ENCODE data around the gene IFNA6. TPM values are rescaled to one million over a fixed set of nuclear protein-coding genes. Genes with fewer than 3 reads are reported as not detected.

Gene IFNA6
- total and polyA plus RNA-seq, 12 donors: not detected

DNA sequence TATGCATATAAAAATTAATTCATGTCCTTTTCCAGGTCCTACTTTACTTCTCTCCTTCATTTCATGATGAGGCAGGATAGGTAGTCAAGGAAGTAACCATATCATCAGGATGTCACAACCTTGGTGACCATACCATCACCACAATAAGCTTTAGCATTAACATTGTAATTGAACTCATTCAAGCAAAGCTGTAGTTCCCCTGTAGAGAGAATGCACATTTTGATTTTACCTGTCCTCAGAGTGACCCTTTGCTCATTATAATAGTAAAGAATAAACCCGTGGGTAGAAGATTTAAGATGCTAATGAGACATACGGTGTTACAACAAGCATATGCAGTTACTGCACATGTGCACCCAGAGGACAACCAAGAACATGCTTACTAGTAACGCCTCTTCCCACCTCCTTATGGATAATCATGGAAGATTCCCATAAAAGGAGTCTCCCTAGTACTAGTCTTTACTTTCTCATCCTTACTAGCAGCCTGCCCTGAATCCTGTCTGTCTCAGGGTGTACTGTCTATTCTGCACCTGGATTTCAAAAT, 2.2 kb downstream of the IFNA6 start:
- WGBS, 4 donors: 58 to 73% (median 67%) methylated on average over 3 of the region's 3 CpGs
- no peak for DNase-seq
- no peak overlapping the region for H3K27ac ChIP-seq
- TF ChIP-seq POLR2A (IDR thresholded peaks at IDR 0.05): no peak
- TF ChIP-seq, protein P1, sequence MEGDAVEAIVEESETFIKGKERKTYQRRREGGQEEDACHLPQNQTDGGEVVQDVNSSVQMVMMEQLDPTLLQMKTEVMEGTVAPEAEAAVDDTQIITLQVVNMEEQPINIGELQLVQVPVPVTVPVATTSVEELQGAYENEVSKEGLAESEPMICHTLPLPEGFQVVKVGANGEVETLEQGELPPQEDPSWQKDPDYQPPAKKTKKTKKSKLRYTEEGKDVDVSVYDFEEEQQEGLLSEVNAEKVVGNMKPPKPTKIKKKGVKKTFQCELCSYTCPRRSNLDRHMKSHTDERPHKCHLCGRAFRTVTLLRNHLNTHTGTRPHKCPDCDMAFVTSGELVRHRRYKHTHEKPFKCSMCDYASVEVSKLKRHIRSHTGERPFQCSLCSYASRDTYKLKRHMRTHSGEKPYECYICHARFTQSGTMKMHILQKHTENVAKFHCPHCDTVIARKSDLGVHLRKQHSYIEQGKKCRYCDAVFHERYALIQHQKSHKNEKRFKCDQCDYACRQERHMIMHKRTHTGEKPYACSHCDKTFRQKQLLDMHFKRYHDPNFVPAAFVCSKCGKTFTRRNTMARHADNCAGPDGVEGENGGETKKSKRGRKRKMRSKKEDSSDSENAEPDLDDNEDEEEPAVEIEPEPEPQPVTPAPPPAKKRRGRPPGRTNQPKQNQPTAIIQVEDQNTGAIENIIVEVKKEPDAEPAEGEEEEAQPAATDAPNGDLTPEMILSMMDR (IDR thresholded peaks at IDR 0.05): no peak
- H3K4me1 ChIP-seq (replicated peaks in 1 of 2): no peaks in the 10 kb centered on the region
- H3K36me3 ChIP-seq (replicated peaks in 1 of 2): no peaks in the 10 kb centered on the region
- no peaks in the 10 kb centered on the region for H3K9me3 ChIP-seq (replicated peaks in 1 of 3)
- intact Hi-C loops (cut with DNase I): no loop called here
- H3K27me3 ChIP-seq: peaks cover 9% of the 10 kb centered on the region
- H3K4me3 ChIP-seq: no peak overlapping the region

DNA sequence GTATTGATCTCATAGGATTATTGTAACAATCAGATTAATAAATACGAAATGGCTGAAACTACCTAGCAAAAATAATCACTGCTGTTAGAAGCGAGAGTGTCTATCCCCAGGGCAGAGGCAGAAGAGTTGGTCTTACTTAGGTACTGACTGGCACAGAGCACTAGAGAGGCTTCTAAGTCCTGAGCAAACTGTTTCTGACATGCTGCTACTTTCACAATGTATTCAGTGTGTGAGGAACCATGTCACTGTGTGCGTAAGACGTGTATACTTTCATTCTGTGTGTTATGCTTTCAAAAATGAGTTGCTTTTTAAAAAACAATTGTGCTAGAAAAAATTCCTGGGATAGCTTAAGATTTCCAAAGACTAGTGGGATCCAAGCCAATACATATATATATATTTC, 10.0 kb downstream of the IFNA6 start:
- intact Hi-C loops (cut with DNase I): no loop called here
- TF ChIP-seq POLR2A (IDR thresholded peaks at IDR 0.05): no peak
- TF ChIP-seq, protein P1 (IDR thresholded peaks at IDR 0.05): no peak
- Histone ChIP-seq H3K27ac (no peak overlapping the region), H3K36me3 (replicated peaks in 1 of 2) (no peaks in the 10 kb centered on the region), H3K27me3 (peaks cover 6% of the 10 kb centered on the region), H3K9me3 (replicated peaks in 1 of 3) (no peaks in the 10 kb centered on the region), H3K4me3 (no peak overlapping the region), H3K4me1 (replicated peaks in 1 of 2) (no peaks in the 10 kb centered on the region)
- DNase-seq: no peak
- WGBS, 4 donors: 86 to 90% (median 86%) methylated on average over 4 of the region's 4 CpGs

GRCh38 chr9:21336457-21336856, 14.2 kb downstream of the IFNA6 start:
- peaks cover 18 to 31% of the 10 kb centered on the region in 2 donors for H3K4me1 ChIP-seq (replicated peaks in 1 of 2)
- no peak for TF ChIP-seq POLR2A (IDR thresholded peaks at IDR 0.05)
- TF ChIP-seq, protein P1 (IDR thresholded peaks at IDR 0.05): no peak

DNA sequence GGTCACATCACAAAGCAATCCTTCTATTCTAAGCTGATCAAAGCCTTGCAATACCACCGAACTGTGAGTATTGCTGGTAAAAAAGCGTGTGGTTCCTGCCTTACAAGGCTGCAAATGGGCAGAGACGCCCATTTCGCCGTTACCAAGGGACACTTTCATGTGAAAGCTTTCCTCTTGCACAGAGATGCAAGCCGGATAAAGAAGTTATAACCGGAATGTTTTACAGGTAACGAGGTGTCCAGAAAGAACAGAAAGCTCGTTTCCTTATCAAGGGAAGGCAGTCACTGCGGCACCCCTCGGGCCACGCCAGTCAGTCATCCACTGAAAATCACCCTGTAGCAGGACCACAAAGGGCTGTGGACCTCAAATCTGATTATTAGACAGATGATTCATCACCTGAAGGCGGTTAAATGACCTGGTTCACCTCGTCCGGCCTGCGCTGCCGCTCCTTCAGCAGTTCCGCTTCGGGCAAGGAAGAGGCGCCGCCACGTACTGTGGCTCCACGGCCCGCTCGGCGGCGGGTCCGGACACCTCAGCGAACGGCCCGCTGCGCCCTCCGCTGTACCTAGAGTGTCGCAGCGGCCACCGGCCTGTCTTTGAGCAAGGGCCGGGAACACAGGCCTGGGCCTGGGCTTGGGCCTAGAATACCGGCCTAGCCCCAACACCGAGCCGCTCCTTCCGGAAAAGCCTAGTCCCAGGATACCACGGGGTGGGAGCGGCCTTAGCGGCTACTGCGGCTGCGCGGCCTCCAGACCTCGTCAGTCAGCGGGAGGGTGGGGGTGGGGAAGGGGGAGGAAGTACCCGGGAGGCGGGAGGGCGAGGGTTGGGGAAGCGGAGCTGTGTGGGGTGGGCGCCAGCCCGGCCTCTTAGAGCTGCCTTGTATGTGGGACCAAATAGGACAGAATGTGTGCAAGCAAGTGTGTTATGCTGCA, 15.7 kb downstream of the IFNA6 start, which contains the start of gene KLHL9:
TSS of gene KLHL9 (minus strand) at position 704 of the 932 bp plus-strand sequence. CDS start at position 159, 545 bp downstream.
- TF ChIP-seq, protein P1 (IDR thresholded peaks at IDR 0.05): no peak
- peak; percentile 53 to 72 for TF ChIP-seq POLR2A (IDR thresholded peaks at IDR 0.05)
- peaks cover 27 to 46% of the 10 kb centered on the region in 2 donors for H3K4me1 ChIP-seq (replicated peaks in 1 of 2)

More at GRCh38 chr9:21336457-21336856, 14.2 kb downstream of the IFNA6 start:
- DNase-seq: no peak
- H3K4me3 ChIP-seq: no peak overlapping the region
- peaks cover 2% of the 10 kb centered on the region for H3K27me3 ChIP-seq
- intact Hi-C loops (cut with DNase I): no loop called here
- H3K36me3 ChIP-seq (replicated peaks in 1 of 2): no peaks in the 10 kb centered on the region
- no peaks in the 10 kb centered on the region for H3K9me3 ChIP-seq (replicated peaks in 1 of 3)
- no peak overlapping the region for H3K27ac ChIP-seq

More for the DNA sequence above, 15.7 kb downstream of the IFNA6 start, which contains the start of gene KLHL9:
- intact Hi-C loops (cut with DNase I): no loop called here
- H3K27me3 ChIP-seq: no peaks in the 10 kb centered on the region
- H3K9me3 ChIP-seq (replicated peaks in 1 of 3): no peaks in the 10 kb centered on the region
- H3K4me3 ChIP-seq: peak within 1 kb of the TSS; percentile 68 to 96 (median 86)
- DNase-seq: peak; percentile 94 to 96 (median 94)
- H3K27ac ChIP-seq: peak within 1 kb of the TSS; percentile 85 to 98 (median 94)
- WGBS, 4 donors: 0 to 1% (median 1%) methylated on average over 14 to 55 of the region's 55 CpGs
- H3K36me3 ChIP-seq (replicated peaks in 1 of 2): no peaks in the 10 kb centered on the region

Measured in adrenal gland (tissue), 12 donors.